Left lung (tissue), 14 donors: ENCODE measurements around the gene DAAM1. TPM values are rescaled to one million over a fixed set of nuclear protein-coding genes. Genes with fewer than 3 reads are reported as not detected.

Source experiments
- ATAC-seq: fragments of 200-7000 bp; cut with Tn5 transposase; one replicate; pipeline ENCODE4 v1.9.1; 2020; ENCODE audit warnings: moderate library complexity
- DNase-seq, 4 donors: peaks; one replicate each; pipeline ENCODE4 v3.0.0-alpha.2; 2013 to 2020
- H3K27ac ChIP-seq, 2 donors: fragments of 200-600 bp; sonication (generic) in 1 of 2; one replicate each; pipeline versions ENCODE4 v1.5.0 to v1.8.0; 2020 to 2021
- H3K27me3 ChIP-seq, 2 donors: fragments of 200-600 bp; sonication (generic) in 1 of 2; one replicate each; pipeline versions ENCODE4 v1.5.0 to v1.8.0; 2020 to 2021
- H3K36me3 ChIP-seq, 2 donors: fragments of 200-600 bp; sonication (generic) in 1 of 2; one replicate each; pipeline versions ENCODE4 v1.5.0 to v1.8.0; 2020 to 2021
- H3K4me1 ChIP-seq, 2 donors: fragments of 200-600 bp; one replicate each; pipeline ENCODE4 v1.8.0; 2021
- H3K4me3 ChIP-seq, 2 donors: fragments of 200-600 bp; sonication (generic) in 1 of 2; one replicate each; pipeline versions ENCODE4 v1.5.0 to v1.8.0; 2020 to 2021; ENCODE audit warnings: mild to moderate bottlenecking in 1 of 2
- H3K9me3 ChIP-seq, 2 donors: fragments of 200-600 bp; sonication (generic) in 1 of 2; one replicate each; pipeline versions ENCODE4 v1.5.0 to v1.8.0; 2020 to 2021
- intact Hi-C, 2 donors: fragments of 100-400 bp; cut with DNase I; formaldehyde crosslinking; loops; one replicate each; pipeline versions ENCODE4 v1.11.2 to v1.14.2; 2022
- long read RNA-seq, 12 donors: library from polyadenylated mRNA in 2 of 12; unstranded in 2 of 12; transcript quantifications; one replicate each; pipeline ENCODE4 v2.0.0 and lab custom pipeline, GENCODE V29; 2019 to 2026
- polyA plus RNA-seq, 6 donors: library from polyadenylated mRNA; unstranded; fragments of 120-200 nt; gene quantifications; one replicate each; pipeline ENCODE4 v1.2.1, GENCODE V29; 2013; ENCODE audit not compliant: insufficient read length in 6 of 6
- total RNA-seq, 2 donors: library from RNA; stranded (reverse); fragmentation: NEBNext Ultra II Directional; extraction: Animal tissue kit (Norgen Biotek cat#: 25700); gene quantifications; one replicate each; pipeline ENCODE4 v1.2.1, GENCODE V29; 2021
- TF ChIP-seq, protein P1 (sequence below), 2 donors: fragments of 200-600 bp; sonication (generic) in 1 of 2; IDR thresholded peaks; one replicate each; pipeline versions ENCODE4 v1.5.0 to v1.8.0; 2021; ENCODE audit warnings: antibody characterized with exemption in 2 of 2
- donor health status: DM: no; HTN: yes; CAD: no.
- donor health status: DM: no; HTN: no; CAD: no.

Gene DAAM1
- total RNA-seq (10 to 100 TPM; 47.5 to 49.4 TPM), polyA plus RNA-seq (10 to 100 TPM; 47.8 to 68.4 (median 53.1) TPM)
- long read RNA-seq, donor 1, full-length matches to known transcripts, result 8 of 8 reads
- long read RNA-seq, donor 1, partial matches to known transcripts, result 0 of 8 reads
- long read RNA-seq, donor 1, other reads (novel, unspliced or antisense), result 0 of 8 reads
- long read RNA-seq, donor 2, partial matches to known transcripts, result 21 of 29 reads
- long read RNA-seq, donor 2, other reads (novel, unspliced or antisense), result 0 of 29 reads
- long read RNA-seq, donor 3, partial matches to known transcripts, result 0 of 4 reads
- long read RNA-seq, donor 3, other reads (novel, unspliced or antisense), result 0 of 4 reads
- long read RNA-seq, donor 4, partial matches to known transcripts, result 7 of 13 reads
- long read RNA-seq, donor 4, other reads (novel, unspliced or antisense), result 2 of 13 reads
- long read RNA-seq, donor 5, partial matches to known transcripts, result 0 of 6 reads
- long read RNA-seq, donor 5, other reads (novel, unspliced or antisense), result 0 of 6 reads
- long read RNA-seq, donor 6, partial matches to known transcripts, result 0 of 5 reads
- long read RNA-seq, donor 6, other reads (novel, unspliced or antisense), result 0 of 5 reads
- long read RNA-seq, donor 7, full-length matches to known transcripts, result 8 of 8 reads
- long read RNA-seq, donor 7, partial matches to known transcripts, result 0 of 8 reads
- long read RNA-seq, donor 7, other reads (novel, unspliced or antisense), result 0 of 8 reads
- long read RNA-seq, donor 8, full-length matches to known transcripts, result 8 of 8 reads
- long read RNA-seq, donor 8, partial matches to known transcripts, result 0 of 8 reads
- long read RNA-seq, donor 8, other reads (novel, unspliced or antisense), result 0 of 8 reads
- long read RNA-seq, donor 9, result 0 reads
- long read RNA-seq, donor 10, partial matches to known transcripts, result 6 of 8 reads
- long read RNA-seq, donor 10, other reads (novel, unspliced or antisense), result 1 of 8 reads
- long read RNA-seq, donor 11, full-length matches to known transcripts, result 10 of 32 reads
- long read RNA-seq, donor 11, partial matches to known transcripts, result 22 of 32 reads
- long read RNA-seq, donor 11, other reads (novel, unspliced or antisense), result 0 of 32 reads
- long read RNA-seq, donor 12, full-length matches to known transcripts, result 4 of 4 reads
- long read RNA-seq, donor 12, partial matches to known transcripts, result 0 of 4 reads
- long read RNA-seq, donor 12, other reads (novel, unspliced or antisense), result 0 of 4 reads

DNA sequence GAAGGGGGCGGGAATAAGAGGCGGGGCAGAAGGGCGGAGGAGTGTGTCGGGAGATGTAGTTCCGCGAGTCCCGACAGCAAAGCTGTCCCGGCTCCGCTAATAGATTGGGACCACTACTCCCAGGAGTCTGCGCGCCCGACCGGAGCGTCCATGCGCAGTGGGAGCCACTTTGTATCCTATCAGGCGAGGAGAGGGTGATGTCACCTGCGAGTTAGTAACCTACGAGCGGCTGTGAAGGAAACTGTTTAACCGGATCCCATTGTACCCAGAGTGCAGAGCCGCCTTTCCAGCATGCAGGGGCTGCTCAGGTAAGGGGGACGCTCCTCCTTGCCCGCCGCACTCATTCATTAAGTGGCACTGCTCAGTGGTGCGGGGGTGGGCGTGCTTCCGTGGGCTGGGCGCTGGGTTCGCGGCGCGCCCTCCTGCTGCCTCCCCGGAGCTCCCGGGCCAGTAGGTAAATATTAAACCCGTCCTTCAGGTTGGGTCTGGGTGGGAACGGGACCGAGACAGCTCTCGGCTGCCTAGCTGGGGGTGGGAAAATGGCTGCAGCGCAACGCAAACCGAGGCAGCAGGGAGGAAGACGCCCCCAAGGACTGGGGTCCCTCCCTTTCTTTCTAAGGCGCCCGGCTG, at the start of gene DAAM1:
Gene DAAM1 (plus strand): TSS at position 207 of the 630 bp plus-strand sequence. CDS start 74,811 bp downstream, outside the sequence.
- ATAC-seq (peak; percentile 97), DNase-seq (peak; percentile 96 to 99 (median 98))
- H3K36me3 ChIP-seq, result no peaks in the 10 kb centered on the region
- peaks cover 0 to 28% of the 10 kb centered on the region in 2 donors for H3K4me1 ChIP-seq
- intact Hi-C loops, result no loop called here
- H3K27ac ChIP-seq, result peak within 1 kb of the TSS; percentile 91 to 97
- TF ChIP-seq, protein P1, sequence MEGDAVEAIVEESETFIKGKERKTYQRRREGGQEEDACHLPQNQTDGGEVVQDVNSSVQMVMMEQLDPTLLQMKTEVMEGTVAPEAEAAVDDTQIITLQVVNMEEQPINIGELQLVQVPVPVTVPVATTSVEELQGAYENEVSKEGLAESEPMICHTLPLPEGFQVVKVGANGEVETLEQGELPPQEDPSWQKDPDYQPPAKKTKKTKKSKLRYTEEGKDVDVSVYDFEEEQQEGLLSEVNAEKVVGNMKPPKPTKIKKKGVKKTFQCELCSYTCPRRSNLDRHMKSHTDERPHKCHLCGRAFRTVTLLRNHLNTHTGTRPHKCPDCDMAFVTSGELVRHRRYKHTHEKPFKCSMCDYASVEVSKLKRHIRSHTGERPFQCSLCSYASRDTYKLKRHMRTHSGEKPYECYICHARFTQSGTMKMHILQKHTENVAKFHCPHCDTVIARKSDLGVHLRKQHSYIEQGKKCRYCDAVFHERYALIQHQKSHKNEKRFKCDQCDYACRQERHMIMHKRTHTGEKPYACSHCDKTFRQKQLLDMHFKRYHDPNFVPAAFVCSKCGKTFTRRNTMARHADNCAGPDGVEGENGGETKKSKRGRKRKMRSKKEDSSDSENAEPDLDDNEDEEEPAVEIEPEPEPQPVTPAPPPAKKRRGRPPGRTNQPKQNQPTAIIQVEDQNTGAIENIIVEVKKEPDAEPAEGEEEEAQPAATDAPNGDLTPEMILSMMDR (IDR thresholded peaks at IDR 0.05), result no peak
- H3K4me3 ChIP-seq, result peak within 1 kb of the TSS; percentile 64 to 75
- no peaks in the 10 kb centered on the region for H3K9me3 ChIP-seq
- H3K27me3 ChIP-seq, result no peaks in the 10 kb centered on the region

DNA sequence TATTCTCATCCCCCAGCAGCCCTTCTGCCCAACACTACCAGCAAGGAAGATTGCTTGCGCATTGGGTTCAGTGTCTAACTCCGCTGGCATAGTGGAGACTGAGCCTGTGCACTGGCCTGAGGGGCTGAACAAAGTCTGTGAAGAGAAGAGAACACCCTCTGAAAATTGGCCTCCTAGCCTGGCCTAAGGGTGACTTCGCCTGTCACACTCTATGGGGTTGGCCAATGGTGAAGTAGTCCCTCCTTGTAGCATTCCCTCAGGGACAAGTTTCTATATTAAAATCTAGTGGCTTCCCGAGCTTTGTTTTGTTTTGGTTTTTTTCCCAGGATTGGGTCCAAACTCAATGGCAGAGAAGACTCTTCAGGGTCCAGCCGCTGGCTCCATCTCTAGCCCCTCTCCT, 49.1 kb upstream of the DAAM1 start:
- intact Hi-C loops, result no loop called here

DNA sequence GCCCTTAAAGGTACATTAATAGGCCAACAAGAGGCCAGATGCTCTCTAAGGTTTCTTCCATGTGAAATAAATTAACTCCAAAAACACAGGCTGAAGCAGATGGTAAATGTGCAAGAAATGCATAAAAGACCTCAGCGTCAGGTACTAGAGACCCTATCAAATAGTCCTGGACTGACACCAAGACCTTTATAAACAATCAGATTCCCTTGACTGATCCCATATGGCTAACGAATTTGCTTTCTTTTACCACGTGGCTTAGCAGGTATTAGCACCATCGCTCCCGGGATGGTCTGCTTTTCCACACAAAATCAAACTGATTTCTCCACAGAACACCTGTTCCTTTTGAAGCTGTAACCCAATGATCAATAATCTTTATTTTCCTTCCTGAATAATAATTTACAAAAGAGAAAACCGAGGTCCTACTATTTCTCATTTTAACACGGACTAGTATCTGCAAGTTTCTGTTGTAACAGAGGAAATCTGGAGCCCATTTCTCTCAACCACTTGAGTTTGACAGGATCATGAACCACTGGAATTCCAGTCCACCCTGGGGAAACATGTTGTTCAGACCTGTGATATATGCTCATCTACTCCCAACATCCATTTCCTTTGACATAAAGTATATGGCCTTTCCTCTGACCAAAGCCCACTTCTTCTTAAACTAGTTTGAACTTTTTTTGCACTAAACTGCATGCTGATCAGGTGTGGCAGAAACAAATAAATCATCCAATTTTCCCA, 48.2 kb upstream of the DAAM1 start:
- H3K36me3 ChIP-seq, result no peaks in the 10 kb centered on the region
- no peaks in the 10 kb centered on the region for H3K27me3 ChIP-seq
- no peak overlapping the region for H3K4me3 ChIP-seq
- no peak for DNase-seq
- no peak for ATAC-seq
- no peaks in the 10 kb centered on the region for H3K4me1 ChIP-seq
- no peaks in the 10 kb centered on the region for H3K9me3 ChIP-seq
- TF ChIP-seq, protein P1 (IDR thresholded peaks at IDR 0.05), result no peak
- intact Hi-C loops, result loop anchor here in 1 of 2 donors (5.0 kb wide), 1 partner anchor 292 kb away; no protein-coding TSS in a partner anchor
- H3K27ac ChIP-seq, result no peak overlapping the region

More for the DNA sequence above, 49.1 kb upstream of the DAAM1 start:
- Histone ChIP-seq H3K4me3 (no peak overlapping the region), H3K36me3 (no peaks in the 10 kb centered on the region), H3K9me3 (no peaks in the 10 kb centered on the region), H3K4me1 (no peaks in the 10 kb centered on the region), H3K27ac (no peak overlapping the region), H3K27me3 (no peaks in the 10 kb centered on the region)
- DNase-seq (no peak), ATAC-seq (no peak)
- TF ChIP-seq, protein P1 (IDR thresholded peaks at IDR 0.05), result no peak

DNA sequence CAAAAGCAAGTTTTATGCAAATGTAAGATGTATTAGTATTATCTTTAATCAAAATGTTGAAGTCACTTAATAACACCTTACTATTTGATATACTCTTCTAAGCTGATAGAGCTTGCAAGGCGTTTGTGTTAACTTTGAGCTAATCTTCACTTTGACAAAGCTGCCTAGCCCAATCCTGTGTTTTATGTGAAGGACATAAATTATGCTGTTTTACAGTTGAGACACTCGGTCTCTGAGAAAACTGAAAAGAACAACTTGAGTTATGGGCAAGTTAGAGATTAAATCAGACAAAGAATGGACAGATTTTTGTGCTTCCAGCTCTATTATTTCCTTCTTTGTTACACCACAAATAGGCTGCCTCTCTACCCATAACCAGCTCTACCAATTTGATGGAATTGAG, 42.0 kb upstream of the DAAM1 start:
- no peak for DNase-seq

More for the DNA sequence above, 42.0 kb upstream of the DAAM1 start:
- Histone ChIP-seq H3K9me3 (no peaks in the 10 kb centered on the region), H3K27ac (no peak overlapping the region), H3K27me3 (no peaks in the 10 kb centered on the region), H3K36me3 (no peaks in the 10 kb centered on the region), H3K4me1 (peaks cover 0 to 5% of the 10 kb centered on the region in 2 donors), H3K4me3 (no peak overlapping the region)
- no peak for ATAC-seq
- TF ChIP-seq, protein P1 (IDR thresholded peaks at IDR 0.05), result no peak
- intact Hi-C loops, result no loop called here
